H9 (cell line): ENCODE results near the gene TSPAN9. TPM values are rescaled to one million over a fixed set of nuclear protein-coding genes. Genes with fewer than 3 reads are reported as not detected.

Source experiments
- DNase-seq: peaks from one replicate; pipeline ENCODE4 v3.0.0-alpha.2; 2017
- H2AFZ ChIP-seq: one replicate; pipeline ENCODE4 v1.6.1; 2013; ENCODE audit warnings: mild to moderate bottlenecking, low read length, control low read depth, moderate library complexity
- H2AK5ac ChIP-seq: 2 replicates; pipeline ENCODE4 v1.6.1; 2013; ENCODE audit warnings: low read length, control low read depth, mixed read lengths; ENCODE audit not compliant: insufficient read length
- H2BK120ac ChIP-seq: one replicate; pipeline ENCODE4 v1.6.1; 2013; ENCODE audit warnings: low read depth, mild to moderate bottlenecking, low read length, control low read depth, inconsistent platforms; ENCODE audit not compliant: poor library complexity, severe bottlenecking
- H2BK12ac ChIP-seq: 2 replicates; pipeline ENCODE4 v1.6.1; 2013; ENCODE audit warnings: low read length, control low read depth, mixed read lengths, low read depth; ENCODE audit not compliant: insufficient read length
- H2BK15ac ChIP-seq: 2 replicates; pipeline ENCODE4 v1.6.1; 2013; ENCODE audit warnings: low read depth, low read length, control low read depth
- H2BK20ac ChIP-seq: one replicate; pipeline ENCODE4 v1.6.1; 2013; ENCODE audit warnings: low read depth, mild to moderate bottlenecking, low read length, control low read depth, inconsistent platforms; ENCODE audit not compliant: poor library complexity, severe bottlenecking
- H2BK5ac ChIP-seq: 2 replicates; pipeline ENCODE4 v1.6.1; 2013; ENCODE audit warnings: low read length, control low read depth, mixed read lengths; ENCODE audit not compliant: insufficient read length
- H3K14ac ChIP-seq: 2 replicates; pipeline ENCODE4 v1.6.1; 2013; ENCODE audit warnings: low read length, control low read depth; ENCODE audit not compliant: insufficient read depth
- H3K18ac ChIP-seq: 2 replicates; pipeline ENCODE4 v1.6.1; 2013; ENCODE audit warnings: low read depth, mild to moderate bottlenecking, mixed read lengths, low read length, control low read depth; ENCODE audit not compliant: insufficient read length
- H3K23ac ChIP-seq: 2 replicates; pipeline ENCODE4 v1.6.1; 2013; ENCODE audit warnings: low read length, control low read depth, mixed read lengths, low read depth; ENCODE audit not compliant: insufficient read length
- H3K23me2 ChIP-seq: 2 replicates; pipeline ENCODE4 v1.6.1; 2013; ENCODE audit warnings: low read depth, mild to moderate bottlenecking, mixed read lengths, low read length, control low read depth; ENCODE audit not compliant: insufficient read length, poor library complexity, severe bottlenecking
- H3K27ac ChIP-seq: 2 replicates; pipeline ENCODE4 v1.5.1; 2013; ENCODE audit warnings: low read length, control low read depth, mixed read lengths, low read depth; ENCODE audit not compliant: insufficient read length
- H3K27me3 ChIP-seq: 2 replicates; pipeline ENCODE4 v1.6.1; 2013; ENCODE audit warnings: low read length, control low read depth, inconsistent platforms; ENCODE audit not compliant: insufficient read depth
- H3K4ac ChIP-seq: 2 replicates; pipeline ENCODE4 v1.6.1; 2013; ENCODE audit warnings: low read depth, mild to moderate bottlenecking, control low read depth, inconsistent platforms, low read length, moderate library complexity
- H3K4me1 ChIP-seq: 2 replicates; pipeline ENCODE4 v1.6.1; 2013; ENCODE audit warnings: low read length, control low read depth, inconsistent platforms; ENCODE audit not compliant: insufficient read depth
- H3K4me2 ChIP-seq: 2 replicates; pipeline ENCODE4 v1.6.1; 2013; ENCODE audit warnings: low read length, control low read depth, mixed read lengths; ENCODE audit not compliant: insufficient read length, insufficient read depth
- H3K56ac ChIP-seq: 2 replicates; pipeline ENCODE4 v1.6.1; 2013; ENCODE audit warnings: low read depth, mild to moderate bottlenecking, mixed read lengths, low read length, control low read depth; ENCODE audit not compliant: insufficient read length
- H3K79me1 ChIP-seq: 2 replicates; pipeline ENCODE4 v1.6.1; 2013; ENCODE audit warnings: low read depth, mild to moderate bottlenecking, moderate library complexity, low read length, control low read depth, inconsistent platforms; ENCODE audit not compliant: insufficient read depth, poor library complexity, severe bottlenecking
- H3K79me2 ChIP-seq: 2 replicates; pipeline ENCODE4 v1.6.1; 2013; ENCODE audit warnings: low read length, control low read depth, inconsistent platforms; ENCODE audit not compliant: insufficient read depth
- H3K9ac ChIP-seq: 2 replicates; pipeline ENCODE4 v1.6.1; 2013; ENCODE audit warnings: low read length, control low read depth, mixed read lengths; ENCODE audit not compliant: insufficient read length; ENCODE audit errors: extremely low read depth
- H3K9me3 ChIP-seq: one replicate; pipeline ENCODE4 v1.6.1; 2013; ENCODE audit warnings: low read depth, low read length, inconsistent platforms; ENCODE audit not compliant: control insufficient read depth
- H3T11ph ChIP-seq: one replicate; pipeline ENCODE4 v1.6.1; 2013; ENCODE audit warnings: mild to moderate bottlenecking, low read length, control low read depth, inconsistent platforms
- H4K20me1 ChIP-seq: one replicate; pipeline ENCODE4 v1.6.1; 2013; ENCODE audit not compliant: control insufficient read depth, insufficient read length, insufficient read depth
- H4K5ac ChIP-seq: 2 replicates; pipeline ENCODE4 v1.6.1; 2013; ENCODE audit warnings: low read depth, mild to moderate bottlenecking, mixed read lengths, low read length, control low read depth; ENCODE audit not compliant: insufficient read length
- H4K8ac ChIP-seq: replicated peaks from 2 replicates; pipeline ENCODE4 v1.6.1; 2013; ENCODE audit warnings: low read length, control low read depth, mixed read lengths, low read depth; ENCODE audit not compliant: insufficient read length
- H4K91ac ChIP-seq: 2 replicates; pipeline ENCODE4 v1.6.1; 2013; ENCODE audit warnings: low read depth, mild to moderate bottlenecking, moderate library complexity, mixed read lengths, low read length, control low read depth; ENCODE audit not compliant: insufficient read length
- H3K27ac Mint-ChIP-seq, 3 experiments: 2 replicates in 2 of 3; 3 replicates in 1 of 3; pipeline ENCODE4 v1.8.0; 2020 to 2021; ENCODE audit warnings: mixed read lengths in 3 of 3, mild to moderate bottlenecking in 1 of 3, moderate library complexity in 1 of 3
- H3K27me3 Mint-ChIP-seq: 2 replicates; pipeline ENCODE4 v1.8.0; 2021; ENCODE audit warnings: low read depth, mild to moderate bottlenecking, moderate library complexity, mixed read lengths
- H3K36me3 Mint-ChIP-seq, 3 experiments: 2 replicates in 2 of 3; 3 replicates in 1 of 3; pipeline ENCODE4 v1.8.0; 2020 to 2021; ENCODE audit warnings: low read depth in 3 of 3, mixed read lengths in 3 of 3; ENCODE audit not compliant: insufficient read depth in 1 of 3
- H3K4me1 Mint-ChIP-seq, 2 experiments: 2 replicates each; pipeline ENCODE4 v1.8.0; 2020; ENCODE audit warnings: mixed read lengths in 2 of 2
- H3K4me3 Mint-ChIP-seq, 2 experiments: 2 replicates in 1 of 2; 3 replicates in 1 of 2; pipeline ENCODE4 v1.8.0; 2020 to 2021; ENCODE audit warnings: mild to moderate bottlenecking in 2 of 2, mixed read lengths in 2 of 2, moderate library complexity in 1 of 2
- H3K9me3 Mint-ChIP-seq, 2 experiments: 2 replicates in 1 of 2; 3 replicates in 1 of 2; pipeline ENCODE4 v1.8.0; 2020; ENCODE audit warnings: mild to moderate bottlenecking in 2 of 2, mixed read lengths in 2 of 2, moderate library complexity in 1 of 2
- CTCF ChIP-seq: fragments of 200-600 bp; sonication (generic); conservative IDR thresholded peaks from 3 replicates; pipeline ENCODE4 v1.8.0; 2021; ENCODE audit warnings: antibody characterized with exemption, mild to moderate bottlenecking
- WGBS: extraction: QIAGEN DNeasy Blood & Tissue Kit; methylation state at CpG from one replicate; pipeline ENCODE4 v1.1.7; 2013; ENCODE audit warnings: missing lambda C conversion rate, low lambda C conversion rate, mixed read lengths; ENCODE audit not compliant: insufficient read length; ENCODE audit errors: extremely low coverage; 5-methylcytosine and 5-hydroxymethylcytosine counted together
- total RNA-seq: library from RNA; stranded (reverse); gene quantifications from 2 replicates; pipeline ENCODE4 v1.2.1, GENCODE V29; 2021

Gene TSPAN9
- total RNA-seq, 1 experiment from 2014 or later, result 19.0 TPM

- H3K4me1 ChIP-seq, result no peaks in the 10 kb centered on the region
- H3K9me3 Mint-ChIP-seq, result peaks cover 3 to 5% of the 10 kb centered on the region in 2 experiments; a peak in 4 of 5 replicates
- H2BK120ac ChIP-seq, result no peak overlapping the region
- H2BK12ac ChIP-seq, result no peak overlapping the region
- no peak overlapping the region for H3K56ac ChIP-seq
- peak; percentile 25 for DNase-seq
- no peak overlapping the region for H2AFZ ChIP-seq
- H3K9me3 ChIP-seq, result no peaks in the 10 kb centered on the region
- no peak overlapping the region for H4K5ac ChIP-seq
- H3T11ph ChIP-seq, result no peak overlapping the region
- H3K27ac Mint-ChIP-seq, result peak overlapping the region in 1 of 3 experiments; percentile 31; a peak in 2 of 7 replicates
- no peak overlapping the region for H2BK20ac ChIP-seq
- no peaks in the 10 kb centered on the region for H3K79me2 ChIP-seq
- H3K18ac ChIP-seq, result no peak overlapping the region
- no peak overlapping the region for H3K4me3 Mint-ChIP-seq
- no peak for TF ChIP-seq CTCF
- H3K79me1 ChIP-seq, result no peaks in the 10 kb centered on the region
- H4K91ac ChIP-seq, result no peak overlapping the region
- H2AK5ac ChIP-seq, result no peak overlapping the region
- H3K14ac ChIP-seq, result no peak overlapping the region
- no peak overlapping the region for H3K23ac ChIP-seq
- no CpG with 5 or more reads among the region's 10 CpGs for WGBS
- no peaks in the 10 kb centered on the region for H3K27me3 ChIP-seq
- H3K4me2 ChIP-seq, result no peak overlapping the region
- H4K20me1 ChIP-seq, result peaks cover 3% of the 10 kb centered on the region
- no peak overlapping the region for H2BK5ac ChIP-seq
- H3K27ac ChIP-seq, result no peak overlapping the region
- no peak overlapping the region for H3K9ac ChIP-seq
- peaks cover 33 to 40% of the 10 kb centered on the region in 2 experiments for H3K4me1 Mint-ChIP-seq
- no peak overlapping the region for H4K8ac ChIP-seq
- no peak overlapping the region for H2BK15ac ChIP-seq
- no peak overlapping the region for H3K4ac ChIP-seq
- H3K23me2 ChIP-seq, result no peaks in the 10 kb centered on the region
- peaks cover 2 to 8% (median 3%) of the 10 kb centered on the region in 3 experiments for H3K36me3 Mint-ChIP-seq
- H3K27me3 Mint-ChIP-seq, result no peaks in the 10 kb centered on the region; the same call in 1 of the 2 replicates
Observed at GRCh38 chr12:3101309-3102024, 24.3 kb downstream of the TSPAN9 start.
